22Rv1 (cell line): ENCODE data around the gene GSTP1.

ENCODE experiments used
- CTCF ChIP-seq: fragments of 450-650 bp; IDR thresholded peaks from 2 replicates; pipeline ENCODE4 v1.5.1; 2017; ENCODE audit warnings: mild to moderate bottlenecking
- ZFX ChIP-seq: fragments of 450-650 bp; IDR thresholded peaks from 2 replicates; pipeline ENCODE4 v1.6.1; 2017; ENCODE audit warnings: antibody characterized with exemption, borderline replicate concordance

- TF ChIP-seq CTCF: no peak
- no peak for TF ChIP-seq ZFX
Measured at GRCh38 chr11:67577951-67578350, 5.7 kb upstream of the GSTP1 start.
